HG02870 (cell line): ENCODE results near the gene TP53TG3F.
"Not testable (repeated sequence)": the region's sequence is repeated elsewhere in the genome, so short reads cannot be mapped to it uniquely, and the experiment has no call there.

Source experiments
- ATAC-seq: cut with Tn5 transposase; IDR thresholded peaks from one replicate; pipeline ENCODE4 v1.9.1; 2021; ENCODE audit warnings: mild to moderate bottlenecking, moderate library complexity; ENCODE audit not compliant: unreplicated experiment

Gene TP53TG3F, protein sequence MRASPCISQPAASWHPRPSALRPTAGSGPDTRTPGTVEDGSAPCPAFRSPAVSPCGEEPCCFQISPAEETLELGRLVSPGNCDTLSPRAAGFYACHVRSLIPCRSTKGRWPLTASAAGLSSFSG

DNA sequence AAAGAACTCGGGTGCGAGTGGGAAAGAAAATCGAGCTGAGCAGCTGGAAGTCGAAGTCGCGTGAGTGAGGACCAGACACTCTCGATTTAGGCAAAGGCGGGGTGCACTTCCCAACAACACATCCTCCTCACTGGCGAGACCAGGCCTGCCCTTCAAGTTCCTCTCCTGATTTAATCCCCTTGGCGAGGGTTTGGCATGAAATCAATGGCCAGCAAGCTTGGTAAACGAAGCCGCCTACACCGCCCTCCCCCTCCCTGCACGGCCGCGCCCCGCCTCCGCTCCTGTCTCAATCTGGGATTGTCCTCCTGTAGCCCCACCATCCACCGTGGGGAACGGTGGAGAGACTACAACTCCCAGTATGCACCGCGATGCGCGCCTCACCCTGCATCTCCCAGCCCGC lies at the start of gene TP53TG3F:
TSS of gene TP53TG3F (plus strand) at position 301 of the 400 bp plus-strand sequence. CDS start at position 369, 68 bp downstream.
- not testable (repeated sequence) for ATAC-seq

DNA sequence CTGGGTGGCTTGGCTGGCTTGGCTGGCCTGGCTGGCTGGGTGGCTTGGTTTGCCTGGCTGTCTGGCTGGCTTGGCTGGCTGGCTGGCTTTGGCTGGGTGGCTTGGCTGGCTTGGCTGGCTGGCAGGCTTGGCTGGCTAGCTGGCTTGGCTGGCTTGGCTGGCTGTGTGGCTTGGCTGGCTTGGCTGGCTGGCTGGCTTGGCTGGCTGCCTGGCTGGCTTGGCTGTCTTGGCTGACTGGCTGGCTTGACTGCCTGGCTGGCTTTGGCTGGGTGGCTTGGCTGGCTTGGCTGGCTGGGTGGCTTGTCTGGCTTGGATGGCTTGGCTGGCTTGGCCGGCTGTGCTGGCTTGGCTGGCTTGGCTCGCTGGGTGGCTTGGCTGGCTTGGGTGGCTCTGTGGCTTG lies 32.2 kb downstream of the TP53TG3F start:
- ATAC-seq = not testable (repeated sequence)

DNA sequence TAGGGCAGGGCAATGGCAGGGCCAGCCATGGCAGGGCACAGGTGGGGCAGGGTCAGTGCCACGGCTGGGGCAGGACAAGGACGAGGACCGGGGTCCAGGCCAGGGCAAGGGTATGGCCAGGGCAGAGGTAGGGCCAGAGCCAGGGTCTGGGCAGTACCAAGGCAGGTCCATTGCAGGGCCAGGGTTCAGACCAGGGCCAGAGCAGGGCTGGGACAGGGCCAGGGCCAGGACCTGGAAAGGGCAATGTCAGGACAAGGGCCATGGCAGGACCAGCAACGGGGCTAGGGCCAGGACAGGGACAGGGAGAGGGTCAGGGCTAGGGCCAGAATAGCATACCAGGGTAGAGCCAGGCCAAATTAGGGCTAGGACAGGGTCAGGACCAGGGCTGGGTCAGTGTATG lies 47.8 kb downstream of the TP53TG3F start:
- not testable (repeated sequence) for ATAC-seq

DNA sequence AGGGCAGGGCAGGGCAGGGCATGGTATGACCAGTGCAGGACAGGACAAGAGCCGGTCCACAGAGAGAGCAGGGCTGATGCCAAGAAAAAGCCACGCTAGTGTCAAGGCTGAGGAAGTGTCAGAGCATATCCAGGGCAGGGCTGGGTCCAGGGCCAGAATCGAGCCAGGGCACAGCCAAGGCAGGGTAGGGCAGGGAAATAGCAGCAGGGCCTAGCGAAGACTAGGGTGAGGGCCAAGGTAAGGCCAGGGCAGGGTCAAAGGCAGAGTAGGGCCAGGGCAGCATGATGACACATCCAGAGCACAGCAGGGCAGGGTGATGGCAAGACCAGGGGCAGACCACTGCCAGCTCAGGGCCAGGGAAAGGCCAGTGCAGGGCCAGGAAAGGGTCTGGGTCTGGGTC lies 49.7 kb downstream of the TP53TG3F start:
- ATAC-seq = not testable (repeated sequence)

DNA sequence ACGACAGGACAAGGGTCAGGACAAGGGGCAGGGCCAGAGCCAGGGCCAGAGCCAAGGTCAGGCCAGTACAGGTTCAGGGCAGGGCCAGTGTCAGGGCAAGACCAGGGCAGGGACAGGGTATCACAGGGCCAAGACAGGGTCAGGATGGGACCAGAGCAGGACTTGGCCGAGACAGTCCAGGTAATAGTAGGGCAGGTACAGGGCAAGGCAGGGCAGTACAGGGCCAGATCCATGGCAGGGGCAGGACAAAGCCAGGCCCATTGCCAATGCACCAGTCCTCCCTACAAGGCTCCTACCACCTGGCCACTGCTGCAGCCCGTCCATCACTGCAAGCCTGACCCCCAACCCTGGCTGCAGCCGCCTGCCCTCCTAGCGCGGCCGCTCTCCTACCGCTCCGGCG lies 50.5 kb downstream of the TP53TG3F start:
- not testable (repeated sequence) for ATAC-seq
